Lower leg skin (tissue), 4 donors: ENCODE measurements around the gene RNU11. TPM values are rescaled to one million over a fixed set of nuclear protein-coding genes. Genes with fewer than 3 reads are reported as not detected.
"Not testable (repeated sequence)": the region's sequence is repeated elsewhere in the genome, so short reads cannot be mapped to it uniquely, and the experiment has no call there.

ENCODE experiments used
- DNase-seq, 2 donors: peaks; one replicate each; pipeline ENCODE4 v3.0.0-alpha.2; 2019; ENCODE audit warnings: low spot score in 2 of 2
- H3K4me3 ChIP-seq: fragments of 200-600 bp; sonication (generic); 2 replicates; pipeline ENCODE4 v1.5.1; 2017; ENCODE audit warnings: mild to moderate bottlenecking, low read depth; ENCODE audit not compliant: poor library complexity, severe bottlenecking
- POLR2A ChIP-seq, 2 donors: fragments of 450-650 bp; IDR thresholded peaks; one replicate each; pipeline ENCODE4 v1.6.1; 2016 to 2017; ENCODE audit warnings: antibody characterized with exemption in 2 of 2, mild to moderate bottlenecking in 1 of 2, moderate library complexity in 1 of 2
- WGBS, 2 donors: methylation state at CpG; one replicate each; pipeline ENCODE4 v1.1.5; 2018; 5-methylcytosine and 5-hydroxymethylcytosine counted together
- intact Hi-C: fragments of 100-400 bp; cut with DNase I; formaldehyde crosslinking; loops from one replicate; pipeline ENCODE4 v1.15.0; 2023; ENCODE audit warnings: low total_unique reads
- total RNA-seq, 4 donors: library from RNA; depleted of rRNA; stranded (reverse); fragments of >200 nt; gene quantifications; one replicate each; pipeline ENCODE4 v1.1.0, GENCODE V29; 2016
- TF ChIP-seq, protein P1 (sequence below), 3 donors: fragments of 450-650 bp; IDR thresholded peaks; one replicate each; pipeline ENCODE4 v1.5.1; 2016; ENCODE audit warnings: antibody characterized with exemption in 3 of 3, mild to moderate bottlenecking in 3 of 3, moderate library complexity in 2 of 3

Gene RNU11
- total RNA-seq, 4 donors from 2014 or later, result not detected

DNA sequence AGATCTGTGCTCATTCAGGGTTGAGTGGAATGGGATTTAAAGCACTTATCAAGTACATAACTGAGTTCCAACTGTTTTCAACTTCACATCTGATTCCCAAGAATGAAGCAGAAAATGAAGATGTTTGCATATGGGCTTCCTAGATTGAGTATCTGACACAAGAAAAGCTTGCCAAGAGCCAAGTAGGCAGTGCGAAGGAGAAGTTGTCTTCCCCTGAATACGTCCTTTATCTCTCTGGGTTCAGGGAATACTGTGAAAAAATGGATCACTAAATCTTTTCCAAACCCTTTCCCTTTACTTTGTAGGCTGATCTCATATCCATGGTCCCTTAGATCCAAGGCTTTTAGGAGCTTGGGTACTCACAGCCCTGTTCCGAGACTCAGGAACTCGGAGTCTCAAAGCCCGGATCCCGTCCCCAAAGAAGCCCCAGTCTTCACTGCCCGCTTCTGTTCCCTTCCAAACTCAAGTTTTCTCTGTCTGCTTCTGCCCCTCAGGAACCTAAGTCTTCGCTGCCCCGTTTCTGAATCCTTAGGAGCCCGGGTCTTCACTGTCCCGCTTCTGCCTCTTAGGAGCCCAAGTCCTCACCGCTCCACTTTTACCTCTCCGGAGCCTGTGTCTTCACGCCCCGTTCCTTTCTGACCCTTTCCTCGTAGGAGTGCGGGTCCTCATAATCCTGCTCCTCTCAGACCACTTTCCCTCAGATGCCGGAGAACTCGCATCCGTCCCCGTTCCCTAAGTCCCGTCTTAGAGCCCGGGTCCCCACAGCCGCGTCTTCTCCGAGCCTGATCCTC is 6.1 kb upstream of the RNU11 start:
- WGBS, 2 donors, result 0 to 1% methylated on average over 26 of the region's 26 CpGs
- peak overlapping the region; percentile 79 for H3K4me3 ChIP-seq
- intact Hi-C loops, result loop anchor here (10.0 kb wide), 1 partner anchor 133 kb away; no protein-coding TSS in a partner anchor
- TF ChIP-seq, protein P1, sequence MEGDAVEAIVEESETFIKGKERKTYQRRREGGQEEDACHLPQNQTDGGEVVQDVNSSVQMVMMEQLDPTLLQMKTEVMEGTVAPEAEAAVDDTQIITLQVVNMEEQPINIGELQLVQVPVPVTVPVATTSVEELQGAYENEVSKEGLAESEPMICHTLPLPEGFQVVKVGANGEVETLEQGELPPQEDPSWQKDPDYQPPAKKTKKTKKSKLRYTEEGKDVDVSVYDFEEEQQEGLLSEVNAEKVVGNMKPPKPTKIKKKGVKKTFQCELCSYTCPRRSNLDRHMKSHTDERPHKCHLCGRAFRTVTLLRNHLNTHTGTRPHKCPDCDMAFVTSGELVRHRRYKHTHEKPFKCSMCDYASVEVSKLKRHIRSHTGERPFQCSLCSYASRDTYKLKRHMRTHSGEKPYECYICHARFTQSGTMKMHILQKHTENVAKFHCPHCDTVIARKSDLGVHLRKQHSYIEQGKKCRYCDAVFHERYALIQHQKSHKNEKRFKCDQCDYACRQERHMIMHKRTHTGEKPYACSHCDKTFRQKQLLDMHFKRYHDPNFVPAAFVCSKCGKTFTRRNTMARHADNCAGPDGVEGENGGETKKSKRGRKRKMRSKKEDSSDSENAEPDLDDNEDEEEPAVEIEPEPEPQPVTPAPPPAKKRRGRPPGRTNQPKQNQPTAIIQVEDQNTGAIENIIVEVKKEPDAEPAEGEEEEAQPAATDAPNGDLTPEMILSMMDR (IDR thresholded peaks at IDR 0.05), result no peak
- TF ChIP-seq POLR2A (IDR thresholded peaks at IDR 0.05), result no peak
- no peak for DNase-seq

DNA sequence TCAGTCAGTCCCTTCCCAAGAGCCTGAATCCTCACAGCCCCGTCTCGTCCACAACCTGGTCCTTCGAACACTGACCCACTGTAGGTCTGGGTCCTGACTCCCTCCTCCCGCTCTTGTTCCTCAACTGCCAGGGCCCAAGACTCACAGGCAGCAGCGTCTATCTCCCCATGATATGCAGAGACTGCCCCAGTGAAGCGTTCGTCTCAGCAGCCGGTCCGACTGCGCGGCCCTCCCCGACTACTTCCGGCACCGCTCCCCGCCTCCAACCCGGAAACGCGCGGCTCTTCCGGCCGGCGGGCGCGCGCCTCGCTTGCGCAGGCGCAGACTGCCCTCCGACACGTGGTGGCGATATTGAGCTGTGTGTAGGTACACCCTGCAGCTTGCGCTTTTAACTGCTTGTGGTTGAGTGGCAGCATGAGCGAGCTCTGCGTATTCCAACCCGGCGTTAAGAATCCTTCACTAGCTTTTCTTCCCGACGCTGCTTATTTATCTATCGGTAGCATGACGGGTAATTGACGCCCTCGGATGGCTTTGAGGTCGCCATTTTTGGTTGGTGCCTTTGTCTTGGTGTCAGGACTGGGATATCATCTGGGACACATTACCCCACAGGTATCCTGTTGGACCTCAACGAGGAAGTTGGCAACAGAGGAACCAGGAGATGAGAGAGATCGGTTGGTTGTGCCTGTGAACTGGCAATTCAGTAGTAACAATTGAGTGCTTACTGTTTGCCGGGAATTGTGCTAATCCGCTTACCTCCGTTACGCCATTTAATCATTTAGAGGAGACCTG is 5.4 kb upstream of the RNU11 start, which contains the start of gene TAF12:
Gene TAF12, minus strand, starts transcription at position 221 of the 789 bp plus-strand sequence. CDS start 20,986 bp downstream, outside the sequence.
- TF ChIP-seq, protein P1 (IDR thresholded peaks at IDR 0.05), result no peak
- TF ChIP-seq POLR2A (IDR thresholded peaks at IDR 0.05), result peak in 1 of 2 donors; percentile 72
- peak within 1 kb of the TSS; percentile 79 for H3K4me3 ChIP-seq
- intact Hi-C loops, result loop anchor here (10.0 kb wide), 1 partner anchor 132 kb away; no protein-coding TSS in a partner anchor
- 0 to 1% methylated on average over 24 to 44 of the region's 49 CpGs for WGBS, 2 donors
- peak; percentile 89 to 97 for DNase-seq

DNA sequence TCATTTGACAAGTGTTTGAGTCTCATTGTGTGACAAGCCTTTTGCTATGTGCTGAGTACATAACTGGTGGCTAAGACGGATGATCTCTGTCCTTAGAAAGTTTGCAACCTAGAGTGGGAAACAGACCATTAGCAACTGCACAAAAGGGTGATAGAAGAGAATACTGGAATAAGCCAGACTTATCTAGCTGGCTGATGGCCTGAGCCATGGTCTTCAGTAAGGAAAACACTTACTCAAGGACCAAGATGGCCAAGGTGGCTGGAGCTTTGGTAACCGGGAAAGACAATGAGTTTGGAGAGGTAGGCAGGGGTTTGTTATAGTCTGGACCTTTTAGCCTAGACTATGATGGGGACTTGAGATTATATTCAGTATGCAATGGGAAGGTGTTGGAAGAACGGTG is 3.9 kb upstream of the RNU11 start:
- TF ChIP-seq POLR2A (IDR thresholded peaks at IDR 0.05), result no peak
- TF ChIP-seq, protein P1 (IDR thresholded peaks at IDR 0.05), result no peak
- intact Hi-C loops, result loop anchor here (10.0 kb wide), 1 partner anchor 130 kb away; no protein-coding TSS in a partner anchor
- WGBS, 2 donors, result 92 to 96% methylated on average over 3 of the region's 3 CpGs
- DNase-seq, result no peak
- no peak overlapping the region for H3K4me3 ChIP-seq

DNA sequence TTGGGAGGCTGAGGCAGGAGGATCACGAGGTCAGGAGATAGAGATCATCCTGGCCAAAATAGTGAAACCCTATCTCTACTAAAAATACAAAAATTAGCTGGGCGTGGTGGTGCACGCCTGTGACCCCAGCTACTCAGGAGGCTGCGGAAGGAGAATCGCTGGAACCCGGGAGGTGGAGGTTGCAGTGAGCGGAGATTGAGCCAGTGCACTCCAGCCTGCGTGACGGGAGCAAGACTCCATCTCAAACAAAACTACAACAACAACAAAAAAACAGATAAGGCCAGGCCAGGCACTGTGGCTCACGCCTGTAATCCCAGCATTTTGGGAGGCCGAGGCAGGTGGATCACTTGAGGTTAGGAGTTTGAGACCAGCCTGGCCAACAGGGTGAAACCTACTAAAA is 3.0 kb upstream of the RNU11 start:
- not testable (repeated sequence) for DNase-seq, H3K4me3 ChIP-seq
- WGBS, 2 donors, result 94 to 96% methylated on average over 11 of the region's 11 CpGs
- intact Hi-C loops, result loop anchor here (10.0 kb wide), 1 partner anchor 129 kb away; no protein-coding TSS in a partner anchor

DNA sequence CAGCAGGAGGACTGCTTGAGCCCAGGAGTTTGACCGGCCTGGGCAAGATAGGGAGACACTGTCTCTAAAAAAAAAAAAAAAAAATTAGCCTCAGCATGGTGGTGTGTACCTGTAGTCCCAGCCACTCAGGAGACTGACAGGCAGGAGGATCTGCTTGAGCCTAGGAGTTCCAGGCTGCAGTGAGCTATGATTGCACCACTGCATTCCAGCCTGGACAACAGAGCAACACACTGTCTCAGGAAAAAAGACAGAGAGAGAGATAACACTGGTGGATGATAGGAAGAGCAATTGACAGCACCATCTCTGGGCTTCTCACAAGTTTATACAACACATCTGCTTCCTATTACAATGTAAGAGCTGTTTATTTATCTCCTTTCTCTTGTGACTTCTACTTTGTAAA is 2.4 kb upstream of the RNU11 start:
- intact Hi-C loops, result loop anchor here (10.0 kb wide), 1 partner anchor 129 kb away; no protein-coding TSS in a partner anchor
- TF ChIP-seq POLR2A (IDR thresholded peaks at IDR 0.05), result no peak
- TF ChIP-seq, protein P1 (IDR thresholded peaks at IDR 0.05), result no peak
- WGBS, 2 donors, result 91 to 95% methylated on average over 1 of the region's 1 CpG

More for the DNA sequence above, 2.4 kb upstream of the RNU11 start:
- H3K4me3 ChIP-seq, result no peak overlapping the region
- no peak for DNase-seq
